Aorta (tissue), 5 donors: Measurements from ENCODE around the gene B4GALNT4. TPM values are rescaled to one million over a fixed set of nuclear protein-coding genes. Genes with fewer than 3 reads are reported as not detected.

Experiments
- ATAC-seq: fragments of 200-7000 bp; cut with Tn5 transposase; one replicate; pipeline ENCODE4 v1.9.1; 2022; ENCODE audit warnings: moderate library complexity; ENCODE audit not compliant: low FRiP score
- DNase-seq, 2 donors: peaks; one replicate each; pipeline ENCODE4 v3.0.0-alpha.2; 2020
- H3K27ac ChIP-seq, 2 donors: one replicate each; pipeline ENCODE4 v1.5.1; 2013; ENCODE audit warnings: low read length in 2 of 2, mild to moderate bottlenecking in 2 of 2, moderate library complexity in 2 of 2, control low read depth in 1 of 2, inconsistent platforms in 1 of 2, low read depth in 1 of 2
- H3K27me3 ChIP-seq, 2 donors: one replicate each; pipeline ENCODE4 v1.6.1; 2013; ENCODE audit warnings: control low read depth in 1 of 2, low read length in 1 of 2, mild to moderate bottlenecking in 1 of 2, moderate library complexity in 1 of 2; ENCODE audit not compliant: insufficient read depth in 2 of 2, control insufficient read depth in 1 of 2
- H3K36me3 ChIP-seq, 2 donors: one replicate each; pipeline ENCODE4 v1.6.1; 2013; ENCODE audit warnings: control low read depth in 1 of 2, low read length in 1 of 2, mild to moderate bottlenecking in 1 of 2; ENCODE audit not compliant: insufficient read depth in 2 of 2, control insufficient read depth in 1 of 2
- H3K4me1 ChIP-seq, 2 donors: one replicate each; pipeline ENCODE4 v1.6.1; 2013; ENCODE audit warnings: low read length in 2 of 2, control low read depth in 1 of 2, mild to moderate bottlenecking in 1 of 2, moderate library complexity in 1 of 2; ENCODE audit not compliant: insufficient read depth in 2 of 2, control insufficient read depth in 1 of 2
- H3K4me3 ChIP-seq, 2 donors: one replicate each; pipeline ENCODE4 v1.5.1; 2013; ENCODE audit warnings: low read length in 2 of 2, control low read depth in 1 of 2, mild to moderate bottlenecking in 1 of 2
- H3K9me3 ChIP-seq: one replicate; pipeline ENCODE4 v1.6.1; 2013; ENCODE audit warnings: mild to moderate bottlenecking, low read length; ENCODE audit not compliant: control insufficient read depth
- WGBS, 2 donors: extraction: QIAGEN DNeasy Blood & Tissue Kit; methylation state at CpG; one replicate each; pipeline ENCODE4 v1.1.7; 2013; 5-methylcytosine and 5-hydroxymethylcytosine counted together
- intact Hi-C, 2 donors: fragments of 100-400 bp; cut with DNase I; formaldehyde crosslinking; loops; one replicate each; pipeline versions ENCODE4 v1.14.2 to v1.15.0; 2022
- polyA plus RNA-seq, 2 donors: library from polyadenylated mRNA; stranded (reverse); fragments of 200-250 nt; gene quantifications; one replicate each; pipeline ENCODE4 v1.2.3, GENCODE V29; 2013
- total RNA-seq, 2 donors: library from RNA; stranded (reverse); fragmentation: NEBNext Ultra II Directional; extraction: Animal tissue kit (Norgen Biotek cat#: 25700); gene quantifications; one replicate each; pipeline ENCODE4 v1.2.1, GENCODE V29; 2021
- donor health status: healthy with polysubstance abuse.
- donor health status: Bipolar disorder and iron deficiency.
- donor health status: DM: no; HTN: no; CAD: no.
- donor health status: DM: no; HTN: no; CAD: no.
- donor health status: DM: yes; HTN: yes; CAD: no.

Gene B4GALNT4
- total and polyA plus RNA-seq, 4 donors, result 0.38 to 4.6 (median 1.9) TPM

- H3K27ac ChIP-seq, result no peak overlapping the region
- H3K36me3 ChIP-seq, result no peaks in the 10 kb centered on the region
- H3K4me3 ChIP-seq, result no peak overlapping the region
- no peaks in the 10 kb centered on the region for H3K4me1 ChIP-seq
- WGBS, 2 donors, result 38 to 41% methylated on average over 37 to 42 of the region's 42 CpGs
- no peak for DNase-seq
- intact Hi-C loops, result no loop called here
- H3K9me3 ChIP-seq, result no peaks in the 10 kb centered on the region
- ATAC-seq, result no peak
- no peaks in the 10 kb centered on the region for H3K27me3 ChIP-seq
Measured at GRCh38 chr11:370070-370941, 1.0 kb downstream of the B4GALNT4 start.

- Histone ChIP-seq H3K9me3 (no peaks in the 10 kb centered on the region), H3K4me1 (no peaks in the 10 kb centered on the region), H3K36me3 (no peaks in the 10 kb centered on the region), H3K27ac (no peak overlapping the region), H3K4me3 (no peak overlapping the region), H3K27me3 (no peaks in the 10 kb centered on the region)
- no peak for ATAC-seq
- intact Hi-C loops, result no loop called here
- WGBS, 2 donors, result 88 to 89% methylated on average over 5 of the region's 5 CpGs
- DNase-seq, result no peak
Measured at GRCh38 chr11:371051-371450, 1.8 kb downstream of the B4GALNT4 start.

GRCh38 chr11:371716-372590, 2.7 kb downstream of the B4GALNT4 start:
- no peak for DNase-seq
- Histone ChIP-seq H3K9me3 (no peaks in the 10 kb centered on the region), H3K27me3 (no peaks in the 10 kb centered on the region), H3K4me3 (no peak overlapping the region), H3K4me1 (no peaks in the 10 kb centered on the region), H3K27ac (no peak overlapping the region), H3K36me3 (no peaks in the 10 kb centered on the region)
- intact Hi-C loops, result no loop called here
- 85 to 90% methylated on average over 19 of the region's 19 CpGs for WGBS, 2 donors
- ATAC-seq, result no peak

- no peak for ATAC-seq
- no peaks in the 10 kb centered on the region for H3K27me3 ChIP-seq
- intact Hi-C loops, result no loop called here
- H3K4me3 ChIP-seq, result no peak overlapping the region
- WGBS, 2 donors, result 85 to 87% methylated on average over 41 of the region's 41 CpGs
- H3K27ac ChIP-seq, result no peak overlapping the region
- DNase-seq, result no peak
- no peaks in the 10 kb centered on the region for H3K9me3 ChIP-seq
- H3K36me3 ChIP-seq, result no peaks in the 10 kb centered on the region
- H3K4me1 ChIP-seq, result no peaks in the 10 kb centered on the region
Measured at GRCh38 chr11:372809-373715, 3.8 kb downstream of the B4GALNT4 start.

GRCh38 chr11:373716-374551, 4.6 kb downstream of the B4GALNT4 start:
- H3K27ac ChIP-seq, result no peak overlapping the region
- no peak overlapping the region for H3K4me3 ChIP-seq
- 92 to 94% methylated on average over 23 of the region's 23 CpGs for WGBS, 2 donors
- H3K4me1 ChIP-seq, result no peaks in the 10 kb centered on the region
- DNase-seq, result no peak
- intact Hi-C loops, result no loop called here
- H3K9me3 ChIP-seq, result no peaks in the 10 kb centered on the region
- H3K27me3 ChIP-seq, result no peaks in the 10 kb centered on the region
- H3K36me3 ChIP-seq, result no peaks in the 10 kb centered on the region
- ATAC-seq, result no peak

- no peak for DNase-seq
- Histone ChIP-seq H3K4me3 (no peak overlapping the region), H3K9me3 (no peaks in the 10 kb centered on the region), H3K27ac (no peak overlapping the region), H3K27me3 (no peaks in the 10 kb centered on the region), H3K4me1 (no peaks in the 10 kb centered on the region), H3K36me3 (no peaks in the 10 kb centered on the region)
- no peak for ATAC-seq
- intact Hi-C loops, result no loop called here
- WGBS, 2 donors, result 93 to 95% methylated on average over 40 to 41 of the region's 41 CpGs
Measured at GRCh38 chr11:375065-376025, 6.0 kb downstream of the B4GALNT4 start.

GRCh38 chr11:376531-377173, 7.4 kb downstream of the B4GALNT4 start:
- ATAC-seq (no peak), DNase-seq (no peak)
- intact Hi-C loops, result no loop called here

More at GRCh38 chr11:376531-377173, 7.4 kb downstream of the B4GALNT4 start:
- no peak overlapping the region for H3K4me3 ChIP-seq
- WGBS, 2 donors, result 95 to 96% methylated on average over 69 to 70 of the region's 70 CpGs
- H3K9me3 ChIP-seq, result no peaks in the 10 kb centered on the region
- H3K36me3 ChIP-seq, result no peaks in the 10 kb centered on the region
- no peaks in the 10 kb centered on the region for H3K4me1 ChIP-seq
- H3K27me3 ChIP-seq, result no peaks in the 10 kb centered on the region
- H3K27ac ChIP-seq, result no peak overlapping the region
